Vagina (tissue), 2 donors: Measurements from ENCODE around the gene TNFRSF21.

Source experiments
- POLR2A ChIP-seq, 2 donors: fragments of 450-650 bp; IDR thresholded peaks; one replicate each; pipeline ENCODE4 v1.6.1; 2017; ENCODE audit warnings: antibody characterized with exemption in 2 of 2, mild to moderate bottlenecking in 2 of 2, moderate library complexity in 2 of 2
- TF ChIP-seq, protein P1 (sequence below), 3 experiments: fragments of 450-650 bp in 2 of 3; fragments of 200-600 bp in 1 of 3; sonication (generic) in 1 of 3; IDR thresholded peaks; one replicate each; pipeline ENCODE4 v1.5.1; 2017 to 2019; ENCODE audit warnings: antibody characterized with exemption in 3 of 3, mild to moderate bottlenecking in 2 of 3, moderate library complexity in 2 of 3

DNA sequence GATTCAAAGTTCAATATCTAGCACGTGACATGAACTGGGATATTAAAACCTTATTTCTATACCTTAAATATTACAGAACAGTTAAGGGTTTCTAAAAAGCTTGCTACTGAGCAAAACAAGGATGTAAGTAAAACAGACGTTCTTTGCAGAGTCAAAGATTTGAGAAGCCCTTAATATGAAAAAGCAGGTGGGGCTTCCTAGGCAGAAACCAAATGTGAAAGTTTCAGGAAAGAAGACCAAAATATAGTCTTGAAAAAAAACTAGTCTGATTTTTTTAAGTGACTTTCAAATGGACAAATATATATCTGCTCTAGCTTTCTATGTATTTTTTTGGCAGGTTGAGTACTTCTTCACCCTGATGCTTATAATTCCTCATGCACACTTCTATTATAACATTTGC is 63.2 kb downstream of the TNFRSF21 start:
- TF ChIP-seq, protein P1, sequence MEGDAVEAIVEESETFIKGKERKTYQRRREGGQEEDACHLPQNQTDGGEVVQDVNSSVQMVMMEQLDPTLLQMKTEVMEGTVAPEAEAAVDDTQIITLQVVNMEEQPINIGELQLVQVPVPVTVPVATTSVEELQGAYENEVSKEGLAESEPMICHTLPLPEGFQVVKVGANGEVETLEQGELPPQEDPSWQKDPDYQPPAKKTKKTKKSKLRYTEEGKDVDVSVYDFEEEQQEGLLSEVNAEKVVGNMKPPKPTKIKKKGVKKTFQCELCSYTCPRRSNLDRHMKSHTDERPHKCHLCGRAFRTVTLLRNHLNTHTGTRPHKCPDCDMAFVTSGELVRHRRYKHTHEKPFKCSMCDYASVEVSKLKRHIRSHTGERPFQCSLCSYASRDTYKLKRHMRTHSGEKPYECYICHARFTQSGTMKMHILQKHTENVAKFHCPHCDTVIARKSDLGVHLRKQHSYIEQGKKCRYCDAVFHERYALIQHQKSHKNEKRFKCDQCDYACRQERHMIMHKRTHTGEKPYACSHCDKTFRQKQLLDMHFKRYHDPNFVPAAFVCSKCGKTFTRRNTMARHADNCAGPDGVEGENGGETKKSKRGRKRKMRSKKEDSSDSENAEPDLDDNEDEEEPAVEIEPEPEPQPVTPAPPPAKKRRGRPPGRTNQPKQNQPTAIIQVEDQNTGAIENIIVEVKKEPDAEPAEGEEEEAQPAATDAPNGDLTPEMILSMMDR (IDR thresholded peaks at IDR 0.05) = no peak
- TF ChIP-seq POLR2A (IDR thresholded peaks at IDR 0.05) = no peak
